HEK293 (cell line): ENCODE results near the gene PARD3.

Source experiments
- TCF7L2 ChIP-seq: IDR thresholded peaks from 2 replicates; pipeline ENCODE4 v1.6.1; 2011; ENCODE audit warnings: low read depth, mild to moderate bottlenecking, inconsistent platforms, low read length, moderate library complexity, borderline replicate concordance
- ZBTB21 ChIP-seq: fragments of 450-650 bp; formaldehyde crosslinking; IDR thresholded peaks from 2 replicates; pipeline ENCODE4 v1.5.1; 2017; ENCODE audit warnings: missing biosample characterization, missing genetic modification characterization
- ZFP37 ChIP-seq: fragments of 450-650 bp; formaldehyde crosslinking; IDR thresholded peaks from 2 replicates; pipeline ENCODE4 v1.5.1; 2016; ENCODE audit warnings: missing biosample characterization, missing genetic modification characterization
- ZNF121 ChIP-seq: fragments of 450-650 bp; formaldehyde crosslinking; IDR thresholded peaks from 2 replicates; pipeline ENCODE4 v1.5.1; 2016; ENCODE audit warnings: missing biosample characterization, missing genetic modification characterization
- ZNF2 ChIP-seq: fragments of 450-650 bp; formaldehyde crosslinking; IDR thresholded peaks from 2 replicates; pipeline ENCODE4 v1.5.1; 2016; ENCODE audit warnings: missing biosample characterization, missing genetic modification characterization
- ZNF664 ChIP-seq: fragments of 450-650 bp; formaldehyde crosslinking; IDR thresholded peaks from 2 replicates; pipeline ENCODE4 v1.5.1; 2016; ENCODE audit warnings: missing biosample characterization, missing genetic modification characterization
- TF ChIP-seq, protein P1 (sequence below): fragments of 450-650 bp; formaldehyde crosslinking; IDR thresholded peaks from 2 replicates; pipeline ENCODE4 v1.5.1; 2016; ENCODE audit warnings: missing biosample characterization, missing genetic modification characterization
- TF ChIP-seq, protein P2 (sequence below): fragments of 450-650 bp; formaldehyde crosslinking; IDR thresholded peaks from 2 replicates; pipeline ENCODE4 v1.5.1; 2016; ENCODE audit warnings: missing biosample characterization, missing genetic modification characterization
- TF ChIP-seq, protein P3 (sequence below): fragments of 450-650 bp; IDR thresholded peaks from 2 replicates; pipeline ENCODE4 v1.5.1; 2018; ENCODE audit warnings: missing biosample characterization, missing genetic modification characterization

DNA sequence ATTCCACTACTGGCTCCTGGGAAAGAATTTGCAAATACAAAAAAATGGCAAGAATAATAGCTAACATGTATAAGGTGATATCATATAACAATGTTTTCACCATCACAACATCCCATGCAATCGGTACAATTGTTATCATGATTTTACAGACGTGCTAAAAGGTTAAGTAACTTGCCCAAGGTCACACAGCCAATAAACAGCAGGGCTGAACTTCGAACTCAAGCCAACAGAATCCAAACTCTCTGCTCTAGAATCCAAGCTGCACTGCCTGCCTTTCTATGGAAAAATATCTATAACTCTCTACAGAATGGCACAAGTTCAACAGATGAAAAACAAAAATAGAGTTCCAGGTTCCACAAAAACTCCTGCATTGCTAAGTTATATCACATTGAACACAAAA, 160.9 kb downstream of the PARD3 start:
- TF ChIP-seq ZNF2 (tag by site-specific recombination) = no peak
- TF ChIP-seq, protein P1, sequence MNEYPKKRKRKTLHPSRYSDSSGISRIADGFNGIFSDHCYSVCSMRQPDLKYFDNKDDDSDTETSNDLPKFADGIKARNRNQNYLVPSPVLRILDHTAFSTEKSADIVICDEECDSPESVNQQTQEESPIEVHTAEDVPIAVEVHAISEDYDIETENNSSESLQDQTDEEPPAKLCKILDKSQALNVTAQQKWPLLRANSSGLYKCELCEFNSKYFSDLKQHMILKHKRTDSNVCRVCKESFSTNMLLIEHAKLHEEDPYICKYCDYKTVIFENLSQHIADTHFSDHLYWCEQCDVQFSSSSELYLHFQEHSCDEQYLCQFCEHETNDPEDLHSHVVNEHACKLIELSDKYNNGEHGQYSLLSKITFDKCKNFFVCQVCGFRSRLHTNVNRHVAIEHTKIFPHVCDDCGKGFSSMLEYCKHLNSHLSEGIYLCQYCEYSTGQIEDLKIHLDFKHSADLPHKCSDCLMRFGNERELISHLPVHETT (tag by site-specific recombination) = no peak
- TF ChIP-seq, protein P2, sequence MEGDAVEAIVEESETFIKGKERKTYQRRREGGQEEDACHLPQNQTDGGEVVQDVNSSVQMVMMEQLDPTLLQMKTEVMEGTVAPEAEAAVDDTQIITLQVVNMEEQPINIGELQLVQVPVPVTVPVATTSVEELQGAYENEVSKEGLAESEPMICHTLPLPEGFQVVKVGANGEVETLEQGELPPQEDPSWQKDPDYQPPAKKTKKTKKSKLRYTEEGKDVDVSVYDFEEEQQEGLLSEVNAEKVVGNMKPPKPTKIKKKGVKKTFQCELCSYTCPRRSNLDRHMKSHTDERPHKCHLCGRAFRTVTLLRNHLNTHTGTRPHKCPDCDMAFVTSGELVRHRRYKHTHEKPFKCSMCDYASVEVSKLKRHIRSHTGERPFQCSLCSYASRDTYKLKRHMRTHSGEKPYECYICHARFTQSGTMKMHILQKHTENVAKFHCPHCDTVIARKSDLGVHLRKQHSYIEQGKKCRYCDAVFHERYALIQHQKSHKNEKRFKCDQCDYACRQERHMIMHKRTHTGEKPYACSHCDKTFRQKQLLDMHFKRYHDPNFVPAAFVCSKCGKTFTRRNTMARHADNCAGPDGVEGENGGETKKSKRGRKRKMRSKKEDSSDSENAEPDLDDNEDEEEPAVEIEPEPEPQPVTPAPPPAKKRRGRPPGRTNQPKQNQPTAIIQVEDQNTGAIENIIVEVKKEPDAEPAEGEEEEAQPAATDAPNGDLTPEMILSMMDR (tag by site-specific recombination) = no peak
- TF ChIP-seq ZFP37 = no peak
- TF ChIP-seq ZNF121 (tag by site-specific recombination) = no peak
- no peak for TF ChIP-seq TCF7L2
- no peak for TF ChIP-seq ZNF664
- TF ChIP-seq, protein P3, sequence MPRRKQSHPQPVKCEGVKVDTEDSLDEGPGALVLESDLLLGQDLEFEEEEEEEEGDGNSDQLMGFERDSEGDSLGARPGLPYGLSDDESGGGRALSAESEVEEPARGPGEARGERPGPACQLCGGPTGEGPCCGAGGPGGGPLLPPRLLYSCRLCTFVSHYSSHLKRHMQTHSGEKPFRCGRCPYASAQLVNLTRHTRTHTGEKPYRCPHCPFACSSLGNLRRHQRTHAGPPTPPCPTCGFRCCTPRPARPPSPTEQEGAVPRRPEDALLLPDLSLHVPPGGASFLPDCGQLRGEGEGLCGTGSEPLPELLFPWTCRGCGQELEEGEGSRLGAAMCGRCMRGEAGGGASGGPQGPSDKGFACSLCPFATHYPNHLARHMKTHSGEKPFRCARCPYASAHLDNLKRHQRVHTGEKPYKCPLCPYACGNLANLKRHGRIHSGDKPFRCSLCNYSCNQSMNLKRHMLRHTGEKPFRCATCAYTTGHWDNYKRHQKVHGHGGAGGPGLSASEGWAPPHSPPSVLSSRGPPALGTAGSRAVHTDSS = no peak
- TF ChIP-seq ZBTB21 (tag by site-specific recombination) = no peak
